Hematopoietic multipotent progenitor cell treated with erythropoietin and hydrocortisone succinate and interleukin-3 and kit ligand, for 8 days (in vitro differentiated cells): ENCODE results near the gene CDC14C.

Source experiments
- DNase-seq: peaks from one replicate; pipeline ENCODE4 v3.0.0-alpha.2; 2015

CDC14C gene

DNA sequence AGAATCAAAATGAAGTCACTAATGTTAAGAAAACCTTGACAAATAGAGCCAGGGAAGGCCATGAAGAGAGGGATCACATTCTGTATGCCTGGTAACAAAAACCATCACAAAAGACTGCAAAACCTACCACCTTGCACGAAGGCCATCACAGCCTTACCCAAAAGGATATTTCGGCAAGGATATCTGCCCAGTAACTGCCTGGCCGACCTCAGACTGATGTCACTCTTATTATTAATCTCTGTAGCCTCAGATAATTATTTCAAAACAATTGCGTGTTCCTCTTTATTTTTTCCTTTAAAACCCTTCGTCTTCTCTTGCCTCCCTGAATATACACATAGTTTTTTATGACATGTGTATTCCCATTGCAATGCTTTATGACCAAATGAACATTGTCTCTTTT, 52.5 kb downstream of the CDC14C start:
- no peak for DNase-seq
